Measurements from ENCODE around the gene COBL. TPM values are rescaled to one million over a fixed set of nuclear protein-coding genes. Genes with fewer than 3 reads are reported as not detected.

COBL gene
- total RNA-seq, 1 experiment from 2014 or later, result 8.6 TPM

- H4K20me1 ChIP-seq (ENCODE audit: low read length), result no peaks in the 10 kb centered on the region
- H3K36me3 ChIP-seq (ENCODE audit: low read depth, low read length), result no peaks in the 10 kb centered on the region
- H3K9ac ChIP-seq (ENCODE audit: low read length), result no peak overlapping the region
- no peak for ATAC-seq
- ChIA-PET POLR2A (ENCODE audit: unreplicated experiment) (no interaction called here), CTCF (no interaction called here)
- no TSS peak for BruUV-seq (replicated peaks)
- H3K4me3 ChIP-seq (ENCODE audit: low read length), result no peak overlapping the region
- H3K27ac ChIP-seq (ENCODE audit: low read length), result no peak overlapping the region
- DNase-seq, result no peak
- no peaks in the 10 kb centered on the region for H3K9me2 ChIP-seq (replicated peaks; ENCODE audit: low read length)
- H3K9me3 ChIP-seq (ENCODE audit: low read length), result no peaks in the 10 kb centered on the region
- no peak overlapping the region for H3K4me2 ChIP-seq (ENCODE audit: low read length)
- no peaks in the 10 kb centered on the region for H3K4me1 ChIP-seq (ENCODE audit: insufficient read depth, low read length)
- no peaks in the 10 kb centered on the region for H3F3A ChIP-seq (ENCODE audit: low read length, unreplicated experiment)
- intact Hi-C loops (cut with micrococcal nuclease), result no loop called here
- H3K27me3 ChIP-seq (ENCODE audit: low read length), result no peaks in the 10 kb centered on the region
- no peak overlapping the region for H2AFZ ChIP-seq (ENCODE audit: low read length)
- no peaks in the 10 kb centered on the region for H3K79me2 ChIP-seq (ENCODE audit: low read length)
- no peak for TF ChIP-seq CTCF (conservative IDR thresholded peaks at IDR 0.05; ENCODE audit: low read depth, low read length)
- no peak for TF ChIP-seq EZH2phosphoT487 (IDR thresholded peaks at IDR 0.05; ENCODE audit: borderline replicate concordance, low read length)
- TF ChIP-seq EZH2 (IDR thresholded peaks at IDR 0.05; ENCODE audit: low read length, unreplicated experiment), result no peak
These were observed 118.0 kb downstream of the COBL start for GRCh38 chr7:51198654-51199053.

- ATAC-seq (peak; percentile 75), DNase-seq (no peak)
- TF ChIP-seq EZH2 (IDR thresholded peaks at IDR 0.05; ENCODE audit: low read length, unreplicated experiment) (no peak), CTCF (conservative IDR thresholded peaks at IDR 0.05; ENCODE audit: low read depth, low read length) (no peak), EZH2phosphoT487 (IDR thresholded peaks at IDR 0.05; ENCODE audit: borderline replicate concordance, low read length) (no peak)
- Histone ChIP-seq H3K27me3 (ENCODE audit: low read length) (no peaks in the 10 kb centered on the region), H3K4me3 (ENCODE audit: low read length) (no peak overlapping the region), H3K79me2 (ENCODE audit: low read length) (no peaks in the 10 kb centered on the region), H3K36me3 (ENCODE audit: low read depth, low read length) (no peaks in the 10 kb centered on the region), H3K9me2 (replicated peaks; ENCODE audit: low read length) (no peaks in the 10 kb centered on the region), H3K9ac (ENCODE audit: low read length) (no peak overlapping the region), H4K20me1 (ENCODE audit: low read length) (no peaks in the 10 kb centered on the region), H3K4me1 (ENCODE audit: insufficient read depth, low read length) (no peaks in the 10 kb centered on the region; the same call in 1 of the 2 replicates), H3K9me3 (ENCODE audit: low read length) (no peaks in the 10 kb centered on the region), H3F3A (ENCODE audit: low read length, unreplicated experiment) (no peaks in the 10 kb centered on the region), H3K27ac (ENCODE audit: low read length) (no peak overlapping the region), H2AFZ (ENCODE audit: low read length) (no peak overlapping the region), H3K4me2 (ENCODE audit: low read length) (no peak overlapping the region)
- CTCF ChIA-PET, result interaction anchor here (0.6 kb wide), 1 partner anchor 13 kb away, joined by 6 read pairs; no protein-coding TSS in a partner anchor
- intact Hi-C loops (cut with micrococcal nuclease), result no loop called here
- POLR2A ChIA-PET (ENCODE audit: unreplicated experiment), result interaction anchor here (0.6 kb wide), 1 partner anchor 35 kb away, joined by 3 read pairs; no protein-coding TSS in a partner anchor
- BruUV-seq (replicated peaks), result no TSS peak
These were observed 125.6 kb downstream of the COBL start for GRCh38 chr7:51190969-51191368.

GRCh38 chr7:51189777-51190176 lies 126.8 kb downstream of the COBL start:
- Histone ChIP-seq H4K20me1 (ENCODE audit: low read length) (no peaks in the 10 kb centered on the region), H3K4me2 (ENCODE audit: low read length) (no peak overlapping the region), H3K4me1 (ENCODE audit: insufficient read depth, low read length) (no peaks in the 10 kb centered on the region; the same call in 1 of the 2 replicates), H3K27me3 (ENCODE audit: low read length) (no peaks in the 10 kb centered on the region), H3K79me2 (ENCODE audit: low read length) (no peaks in the 10 kb centered on the region), H3K4me3 (ENCODE audit: low read length) (no peak overlapping the region), H2AFZ (ENCODE audit: low read length) (no peak overlapping the region), H3K27ac (ENCODE audit: low read length) (no peak overlapping the region), H3K9me2 (replicated peaks; ENCODE audit: low read length) (no peaks in the 10 kb centered on the region), H3K36me3 (ENCODE audit: low read depth, low read length) (no peaks in the 10 kb centered on the region), H3F3A (ENCODE audit: low read length, unreplicated experiment) (no peaks in the 10 kb centered on the region), H3K9ac (ENCODE audit: low read length) (no peak overlapping the region), H3K9me3 (ENCODE audit: low read length) (no peaks in the 10 kb centered on the region)
- no peak for DNase-seq
- intact Hi-C loops (cut with micrococcal nuclease), result no loop called here
- no TSS peak for BruUV-seq (replicated peaks)
- POLR2A ChIA-PET (ENCODE audit: unreplicated experiment), result no interaction called here
- CTCF ChIA-PET, result no interaction called here
- ATAC-seq, result no peak
- no peak for TF ChIP-seq EZH2phosphoT487 (IDR thresholded peaks at IDR 0.05; ENCODE audit: borderline replicate concordance, low read length)
- TF ChIP-seq CTCF (conservative IDR thresholded peaks at IDR 0.05; ENCODE audit: low read depth, low read length), result no peak
- TF ChIP-seq EZH2 (IDR thresholded peaks at IDR 0.05; ENCODE audit: low read length, unreplicated experiment), result no peak

All from PC-3 (cell line).